GM21619 (cell line): ENCODE measurements around the gene LILRA5.
"Not testable (repeated sequence)": the region's sequence is repeated elsewhere in the genome, so short reads cannot be mapped to it uniquely, and the experiment has no call there.

Source experiments
- ATAC-seq: cut with Tn5 transposase; IDR thresholded peaks from one replicate; pipeline ENCODE4 v1.9.1; 2021; ENCODE audit not compliant: unreplicated experiment

Gene LILRA5

DNA sequence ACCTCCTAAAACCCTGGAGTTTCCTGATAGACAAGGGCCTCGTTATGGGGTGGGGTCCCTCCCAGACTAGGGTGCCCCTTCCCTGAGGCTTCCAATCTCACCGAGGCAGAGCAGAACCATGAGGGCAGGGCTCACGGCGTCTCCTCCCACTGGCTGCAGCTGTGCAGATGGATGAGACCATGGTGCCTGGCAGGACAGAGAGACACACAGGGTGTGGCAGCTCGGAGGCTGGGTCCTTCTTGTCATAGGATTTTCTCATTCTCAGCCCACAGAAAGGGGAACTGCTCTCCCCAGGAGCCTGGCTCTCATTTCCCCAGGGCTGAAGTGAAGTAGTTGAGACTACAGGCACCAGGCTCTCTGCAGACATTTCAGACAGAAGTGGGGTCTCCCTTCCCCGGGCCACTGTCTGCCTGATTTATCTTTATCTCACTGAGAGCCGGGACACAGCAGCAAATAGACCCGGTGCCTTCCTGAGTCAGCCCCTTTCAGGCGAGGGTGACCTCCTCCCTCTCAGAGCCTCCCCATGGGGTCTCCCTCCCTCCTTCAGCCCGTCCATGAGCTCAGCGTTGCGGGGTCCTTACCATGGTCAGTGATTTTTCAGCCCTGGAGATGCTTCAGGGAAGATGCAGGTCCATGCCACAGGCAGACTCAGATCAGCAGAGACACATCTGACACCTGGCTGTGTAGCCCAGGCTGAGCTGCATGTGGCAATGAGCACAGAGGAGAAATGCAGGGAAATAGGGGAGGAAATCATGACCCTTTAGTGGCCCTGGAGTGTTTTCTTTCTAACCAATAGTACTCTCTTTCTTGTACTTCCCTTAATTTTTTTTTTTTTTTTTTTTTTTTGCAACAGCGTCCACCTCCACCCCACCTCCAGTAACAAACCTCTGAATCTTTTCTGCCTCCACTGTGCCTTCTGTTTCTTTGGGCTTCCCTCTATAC lies at the start of gene LILRA5:
LILRA5 (minus strand) TSS at position 731 of the 942 bp plus-strand sequence; CDS start at position 584, 147 bp downstream.
- no peak for ATAC-seq

DNA sequence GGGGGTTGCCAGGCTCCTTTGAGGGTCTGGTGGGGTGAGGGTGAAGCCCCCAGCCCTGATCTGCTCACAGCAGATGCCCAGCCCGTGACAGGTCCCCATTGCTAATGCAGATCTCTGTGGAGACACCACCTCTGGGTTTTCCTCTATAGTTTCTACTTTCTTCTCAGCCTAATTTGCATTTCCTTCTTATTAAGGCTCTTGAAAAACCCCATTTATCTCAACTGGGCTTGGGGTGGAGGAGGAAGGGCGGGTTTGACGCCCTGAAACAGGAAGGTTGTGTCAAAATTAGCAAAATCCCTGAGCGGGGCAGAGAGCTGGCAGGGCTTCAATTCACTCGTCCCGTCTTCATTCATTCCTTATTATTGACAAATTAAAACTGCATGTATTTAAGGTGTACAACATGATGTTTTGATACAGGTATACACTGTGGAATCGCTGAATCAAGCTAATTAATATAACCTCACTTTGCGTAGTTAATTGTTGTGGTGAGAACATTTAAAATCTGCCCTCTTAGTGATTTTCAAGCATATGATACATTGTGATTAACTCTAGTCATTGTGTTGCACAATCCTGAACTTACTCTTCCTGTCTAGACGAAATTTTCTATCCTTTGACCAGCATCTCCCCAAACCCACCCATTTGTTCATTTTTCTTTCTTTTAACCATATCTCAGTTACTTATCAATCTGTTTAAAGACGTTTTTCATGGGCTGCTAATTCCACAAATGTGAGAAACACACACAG lies 48.9 kb upstream of the LILRA5 start:
- ATAC-seq = not testable (repeated sequence)

DNA sequence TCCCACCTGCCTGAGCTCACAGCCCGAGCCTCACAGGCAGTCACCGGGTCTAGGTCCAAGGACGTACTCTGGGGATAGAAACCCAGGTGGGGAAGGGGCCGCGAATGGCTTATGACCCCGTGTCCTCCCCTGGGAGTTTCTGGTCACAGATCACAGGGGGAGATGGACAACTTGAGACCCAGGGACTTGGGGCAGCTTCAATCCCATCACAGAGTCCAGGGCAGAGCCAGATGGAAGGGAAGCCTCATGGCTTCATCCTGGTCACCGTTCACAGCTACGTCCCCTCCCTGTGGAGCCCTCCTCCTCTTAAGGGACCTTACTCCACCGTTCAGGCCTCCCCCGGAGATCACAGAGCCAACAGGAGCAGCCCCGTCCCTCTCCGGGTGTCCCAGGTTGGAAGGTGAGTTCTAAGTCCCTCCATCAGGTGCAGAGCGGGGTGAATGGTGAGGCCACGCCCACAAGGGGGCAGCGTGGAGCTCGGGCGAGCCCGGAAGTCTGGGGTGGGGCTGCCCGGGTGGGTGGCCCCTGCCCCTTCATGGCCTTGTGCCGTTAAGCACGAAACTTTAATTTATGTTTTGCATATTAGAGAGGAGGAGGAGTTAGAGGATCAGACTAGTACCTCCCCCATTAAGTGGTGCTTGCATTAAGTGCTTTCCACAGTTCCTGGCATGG lies 46.3 kb upstream of the LILRA5 start:
- peak; percentile 65 for ATAC-seq

DNA sequence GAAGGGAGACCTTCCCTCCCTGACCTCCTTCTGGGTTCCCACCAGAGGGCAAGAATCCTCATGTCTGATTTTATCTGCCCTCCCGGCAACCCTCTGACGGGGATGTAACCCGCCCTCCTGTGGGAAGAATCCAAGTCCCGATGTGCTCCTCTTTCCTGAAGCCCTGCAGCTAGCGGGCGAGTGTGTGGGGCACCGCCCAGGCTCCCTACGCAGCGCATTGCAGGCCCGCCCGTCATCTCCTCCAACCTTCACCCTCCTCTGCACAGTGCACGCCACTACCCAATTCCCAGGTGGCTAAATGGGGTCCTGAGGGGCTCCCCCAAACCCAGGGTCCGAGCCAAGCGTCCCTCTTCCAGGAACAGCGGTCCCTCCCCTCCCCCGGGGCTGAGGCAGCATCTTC lies 44.4 kb upstream of the LILRA5 start:
- ATAC-seq = no peak

DNA sequence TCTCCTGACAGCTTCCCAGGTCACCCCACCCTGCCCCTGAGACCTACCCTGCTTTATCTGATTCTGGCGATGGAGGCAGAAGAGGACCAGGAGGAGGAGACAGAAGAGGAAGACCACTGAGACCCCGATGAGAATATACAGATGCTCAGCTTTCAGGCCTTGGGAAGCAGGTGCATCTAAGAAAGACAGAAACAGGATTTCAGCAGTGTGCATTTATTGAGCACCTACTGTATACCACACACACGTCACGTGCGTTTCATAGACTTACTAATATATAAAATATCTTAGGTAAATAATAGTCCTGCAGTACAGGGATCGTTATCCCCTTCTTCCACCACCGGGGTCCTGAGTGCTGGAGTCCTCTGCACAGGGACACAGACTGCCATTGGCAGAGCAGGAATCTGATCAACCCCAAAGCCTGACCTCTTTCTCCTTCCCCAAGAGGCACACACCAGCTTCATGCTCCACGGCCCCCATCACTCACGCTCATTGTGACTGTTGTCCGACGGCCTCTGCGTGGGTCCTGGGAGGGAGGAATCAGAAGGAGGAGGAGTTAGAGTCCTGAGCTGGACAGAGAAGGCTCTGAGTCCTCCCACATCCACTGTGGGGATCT lies 43.6 kb upstream of the LILRA5 start:
- ATAC-seq = no peak

DNA sequence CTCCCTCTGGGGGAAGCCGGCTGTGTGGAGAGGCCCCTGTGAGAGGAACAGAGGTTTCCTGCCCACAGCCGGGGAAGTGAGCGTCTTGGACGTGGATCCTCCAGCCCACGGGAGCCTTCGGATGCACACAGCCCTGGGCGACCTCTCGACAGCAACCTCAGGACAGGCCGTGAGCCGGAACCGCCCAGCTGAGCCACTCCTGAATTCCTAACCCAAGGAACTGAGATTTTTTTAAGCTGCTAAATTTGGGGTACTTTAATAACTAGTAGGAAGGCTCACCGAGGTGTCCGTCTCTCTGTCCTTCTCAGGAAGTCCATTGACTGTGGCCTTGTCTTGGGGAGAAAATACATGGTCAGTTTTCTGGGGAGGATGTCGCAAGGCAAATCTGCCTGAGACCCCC lies 42.7 kb upstream of the LILRA5 start:
- ATAC-seq = no peak

DNA sequence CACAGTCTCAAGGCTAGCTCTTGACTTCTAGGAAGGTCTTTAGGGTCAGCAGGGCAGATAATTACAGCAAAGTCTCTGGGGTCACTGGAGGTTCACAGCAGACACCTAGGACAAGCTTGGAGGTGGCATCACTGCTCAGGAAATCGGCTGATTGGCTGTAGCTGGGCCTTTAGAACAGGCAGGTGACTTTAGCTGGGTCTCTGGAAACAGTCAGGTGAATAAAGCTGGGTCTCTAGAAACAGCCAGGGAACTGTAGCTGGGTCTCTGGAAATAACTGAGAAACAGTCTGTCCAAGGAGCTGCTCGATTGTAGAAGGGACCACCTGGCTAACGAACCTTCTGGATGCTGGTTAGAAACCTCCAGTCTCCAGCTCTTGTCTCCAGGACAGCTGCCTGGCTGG lies 41.8 kb upstream of the LILRA5 start:
- ATAC-seq = no peak

DNA sequence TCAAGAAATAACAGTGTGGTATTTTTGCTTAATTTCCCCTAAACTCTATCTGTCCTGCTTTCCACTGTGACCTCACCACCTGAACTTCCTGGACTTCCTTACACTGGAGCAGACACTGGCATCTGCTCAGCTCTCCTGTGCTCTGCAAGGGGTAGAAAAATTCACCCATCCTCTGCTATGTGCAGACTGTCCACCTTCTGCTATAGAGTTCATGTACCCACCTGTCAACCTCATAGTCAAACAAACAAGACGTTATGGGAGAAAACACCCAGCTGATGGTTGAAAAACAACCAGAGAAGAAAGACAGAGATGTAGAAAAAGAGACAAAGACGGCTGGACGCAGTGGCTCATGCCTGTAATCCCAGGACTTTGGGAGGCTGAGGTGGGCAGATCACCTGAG lies 39.6 kb upstream of the LILRA5 start:
- no peak for ATAC-seq

DNA sequence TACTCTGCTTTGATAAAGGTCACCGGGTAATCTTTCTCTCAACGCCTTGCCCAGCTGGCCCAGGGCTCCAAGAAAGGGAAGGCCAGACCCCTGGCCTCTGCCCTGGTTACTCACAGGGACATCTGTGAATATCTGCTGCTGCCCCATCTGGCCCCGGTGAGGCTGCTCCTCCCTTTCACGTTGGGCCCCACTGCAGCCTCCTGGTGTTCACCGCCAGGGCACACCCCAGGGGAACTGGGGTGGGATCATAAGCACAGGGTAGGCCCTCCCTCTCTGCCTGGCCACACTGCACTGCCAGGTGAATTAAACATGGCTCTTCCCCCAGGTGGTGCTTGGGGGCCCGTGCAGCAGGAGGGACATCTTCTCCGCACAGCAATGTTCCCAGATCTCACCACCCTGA lies 39.1 kb upstream of the LILRA5 start:
- ATAC-seq = no peak

DNA sequence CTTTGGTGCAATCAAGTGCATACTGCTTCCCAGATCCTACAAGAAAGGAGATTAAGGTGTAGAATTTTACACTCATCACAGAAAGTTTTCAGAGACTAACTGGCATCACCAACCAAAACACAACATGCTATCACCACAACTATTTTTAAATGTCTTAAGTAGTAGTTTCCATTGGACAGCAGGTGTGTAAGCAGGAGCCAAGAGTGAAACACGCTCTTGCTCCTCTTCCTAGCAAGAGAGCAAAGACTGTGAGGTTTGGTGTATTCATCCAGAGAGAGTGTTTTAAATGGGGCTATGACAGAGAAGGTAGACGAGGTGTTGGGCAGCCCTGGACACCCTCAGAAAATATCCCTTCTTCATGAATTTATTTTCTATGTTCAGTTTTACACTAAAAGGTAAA lies 38.5 kb upstream of the LILRA5 start:
- ATAC-seq = no peak

DNA sequence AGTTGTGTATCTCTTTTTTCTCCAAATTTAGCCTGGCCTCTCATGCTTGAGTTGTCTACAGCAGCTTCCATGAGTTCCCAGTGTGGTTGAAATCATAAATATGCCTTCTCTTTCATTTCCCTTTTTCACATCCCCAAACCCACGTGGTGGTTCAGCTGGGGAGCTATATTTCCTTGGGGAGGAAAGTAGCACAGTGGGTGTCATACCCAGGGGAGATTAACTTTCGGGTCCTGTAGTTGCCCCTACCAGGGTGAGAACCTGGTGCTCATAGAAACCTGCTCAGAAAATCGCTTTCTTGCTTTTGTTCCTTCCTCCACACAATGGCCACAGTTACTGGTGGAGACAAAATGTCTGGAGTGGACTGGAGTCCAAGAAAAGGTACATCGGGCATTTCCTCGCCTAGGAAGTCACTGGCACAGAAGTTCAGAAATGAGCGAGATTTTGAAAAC lies 33.0 kb upstream of the LILRA5 start:
- no peak for ATAC-seq

DNA sequence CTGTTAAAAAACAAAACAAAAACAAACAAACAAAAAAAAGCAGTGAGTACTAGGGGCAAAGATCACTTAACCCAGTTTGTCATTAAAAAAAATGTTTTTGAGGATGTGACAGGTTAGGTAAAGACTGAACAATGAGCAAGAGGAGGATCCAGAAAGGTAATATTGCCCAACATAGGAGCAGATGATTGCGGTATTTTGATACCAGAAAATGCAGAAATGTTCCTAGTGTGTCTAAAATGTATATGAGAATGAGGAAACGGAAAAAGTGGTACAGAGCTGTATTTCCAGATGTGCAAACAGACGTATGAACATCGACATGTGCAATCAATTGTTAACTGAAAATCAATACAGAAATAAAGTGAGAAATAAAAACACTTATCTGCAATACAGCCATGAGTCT lies 30.9 kb upstream of the LILRA5 start:
- ATAC-seq = no peak

DNA sequence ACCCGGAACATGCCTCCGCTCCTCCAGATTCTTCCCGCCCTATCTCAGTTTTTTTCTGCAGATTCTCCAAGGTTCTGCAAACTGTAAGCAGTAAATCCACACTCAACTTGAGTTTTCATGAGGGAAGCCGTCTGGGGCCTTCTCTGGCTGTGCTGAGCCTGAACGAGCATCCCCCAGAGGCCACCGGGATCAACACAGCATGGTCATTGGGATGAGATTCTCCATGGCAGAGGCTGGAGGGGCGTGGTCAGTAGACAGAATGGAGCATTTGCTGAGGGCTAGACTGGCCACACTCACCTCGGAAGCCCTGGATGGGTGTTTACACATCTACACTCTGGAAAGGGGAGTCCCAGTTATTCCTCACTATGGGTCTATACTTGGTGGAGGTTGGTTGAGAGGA lies 28.3 kb upstream of the LILRA5 start:
- no peak for ATAC-seq

DNA sequence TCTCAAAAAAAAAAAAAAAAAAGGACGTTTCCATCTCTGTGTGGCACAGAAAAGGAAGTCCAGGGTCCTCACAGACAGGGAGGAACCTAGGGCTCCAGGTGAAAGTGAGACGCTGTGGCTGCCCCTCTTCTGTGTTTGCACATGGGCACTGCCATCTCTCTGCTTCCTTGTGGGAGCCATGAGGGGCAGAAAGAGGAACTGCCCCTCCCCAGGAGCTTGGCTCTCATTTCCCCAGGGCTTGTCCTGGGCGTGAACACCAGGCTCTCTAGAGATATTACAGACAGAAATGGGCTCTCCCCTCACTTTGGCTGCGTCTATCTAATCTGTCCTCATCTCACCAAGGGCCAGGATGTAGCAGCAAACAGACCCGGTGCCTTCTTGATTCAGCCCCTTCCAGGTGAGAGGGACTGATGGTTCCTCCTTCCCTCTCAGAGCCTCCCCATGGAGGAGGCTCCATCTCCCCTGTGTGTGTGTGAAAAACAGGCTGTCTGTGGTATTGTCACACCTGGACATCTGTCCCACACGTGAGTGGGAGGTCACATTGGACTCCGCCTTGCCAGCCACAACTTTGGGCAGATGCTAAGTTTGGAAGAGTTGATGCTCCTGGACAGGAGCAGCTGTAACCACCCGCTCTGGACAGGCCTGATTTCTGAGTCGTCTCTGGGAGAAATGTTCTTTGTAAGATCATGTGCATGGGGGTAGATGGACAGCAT lies 26.8 kb upstream of the LILRA5 start:
- ATAC-seq = no peak

DNA sequence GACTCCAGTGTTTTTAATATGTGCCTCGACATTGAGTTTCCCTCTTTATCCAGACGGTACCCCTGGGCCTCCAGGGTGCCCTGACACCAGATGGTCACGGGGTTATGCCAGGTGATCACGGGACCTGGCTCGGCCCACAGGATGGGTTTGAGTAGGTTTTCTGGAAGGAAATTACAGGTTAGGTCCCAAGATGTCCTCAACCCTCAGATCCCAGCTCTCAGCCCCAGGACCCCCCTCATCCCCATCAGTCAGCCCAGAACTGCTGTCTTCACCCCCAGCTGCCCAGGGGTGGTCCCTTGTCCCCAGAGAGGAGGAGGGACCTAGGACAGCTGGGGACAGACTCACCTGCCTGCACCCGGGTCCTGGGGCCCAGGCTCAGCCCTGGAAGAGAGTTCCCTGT lies 25.6 kb upstream of the LILRA5 start:
- no peak for ATAC-seq

DNA sequence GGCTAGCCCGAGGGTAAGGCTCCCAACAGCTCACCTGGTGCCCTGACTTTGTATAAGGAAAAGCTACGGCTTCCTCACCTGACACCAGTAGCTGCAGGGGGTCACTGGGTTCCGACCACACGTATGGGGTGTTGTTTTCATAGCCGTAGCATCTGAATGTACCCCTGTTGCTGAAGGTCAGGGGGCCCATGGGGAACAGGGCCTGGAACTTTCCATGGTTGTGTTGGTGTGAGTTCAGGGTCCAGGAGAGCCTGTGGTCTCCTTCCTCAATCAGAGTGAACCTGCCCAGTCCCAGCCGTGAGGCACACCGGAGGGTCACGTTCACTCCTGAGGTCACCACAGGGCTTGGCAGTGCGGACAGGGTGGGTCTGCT lies 24.9 kb upstream of the LILRA5 start:
- ATAC-seq = no peak

DNA sequence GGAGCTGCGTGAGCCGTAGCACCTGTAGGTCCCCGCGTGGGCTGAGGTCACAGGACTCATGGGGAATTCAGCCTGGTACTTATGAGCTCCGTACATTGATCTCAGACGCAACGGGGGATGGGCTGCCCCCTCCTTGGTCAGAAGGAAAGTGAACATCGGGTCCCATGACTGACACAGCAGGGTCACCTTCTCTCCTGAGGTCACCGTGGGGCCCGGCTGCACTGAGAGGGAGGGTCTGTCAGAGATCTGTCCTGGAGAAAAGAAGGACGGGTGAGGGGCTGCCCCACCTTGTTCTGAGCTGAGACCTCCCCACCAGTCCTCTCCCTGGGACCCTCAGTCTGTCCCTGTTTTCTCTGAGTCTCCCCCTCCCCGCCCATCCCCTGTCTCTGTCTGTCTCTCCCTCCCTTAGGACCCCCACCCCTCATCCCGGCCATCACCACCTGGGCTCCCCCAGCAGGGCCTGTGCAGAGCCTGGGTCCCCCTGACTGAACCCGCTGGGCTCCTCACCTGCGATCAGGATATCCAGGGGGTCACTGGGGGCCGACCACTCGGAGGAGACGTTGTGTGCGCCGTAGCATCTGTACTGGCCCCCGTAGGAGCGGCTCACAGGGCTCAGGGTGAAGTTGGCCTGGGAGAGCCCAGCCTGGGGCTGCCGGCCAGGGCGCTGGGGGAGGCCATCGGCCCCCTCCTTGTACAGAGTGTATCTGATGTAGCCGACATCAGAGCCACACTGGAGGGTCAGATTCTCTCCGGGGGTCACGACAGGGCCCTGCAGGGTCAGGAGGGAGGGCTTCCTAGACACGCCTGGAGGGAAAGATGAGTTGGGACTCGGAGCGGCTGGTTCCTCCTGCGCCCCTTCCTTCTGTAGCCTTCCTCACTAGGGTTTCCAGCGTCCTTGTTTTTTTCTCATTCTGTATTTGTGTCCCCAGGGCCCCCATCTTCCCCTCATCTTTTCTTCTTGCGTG lies 24.2 kb upstream of the LILRA5 start:
- no peak for ATAC-seq

DNA sequence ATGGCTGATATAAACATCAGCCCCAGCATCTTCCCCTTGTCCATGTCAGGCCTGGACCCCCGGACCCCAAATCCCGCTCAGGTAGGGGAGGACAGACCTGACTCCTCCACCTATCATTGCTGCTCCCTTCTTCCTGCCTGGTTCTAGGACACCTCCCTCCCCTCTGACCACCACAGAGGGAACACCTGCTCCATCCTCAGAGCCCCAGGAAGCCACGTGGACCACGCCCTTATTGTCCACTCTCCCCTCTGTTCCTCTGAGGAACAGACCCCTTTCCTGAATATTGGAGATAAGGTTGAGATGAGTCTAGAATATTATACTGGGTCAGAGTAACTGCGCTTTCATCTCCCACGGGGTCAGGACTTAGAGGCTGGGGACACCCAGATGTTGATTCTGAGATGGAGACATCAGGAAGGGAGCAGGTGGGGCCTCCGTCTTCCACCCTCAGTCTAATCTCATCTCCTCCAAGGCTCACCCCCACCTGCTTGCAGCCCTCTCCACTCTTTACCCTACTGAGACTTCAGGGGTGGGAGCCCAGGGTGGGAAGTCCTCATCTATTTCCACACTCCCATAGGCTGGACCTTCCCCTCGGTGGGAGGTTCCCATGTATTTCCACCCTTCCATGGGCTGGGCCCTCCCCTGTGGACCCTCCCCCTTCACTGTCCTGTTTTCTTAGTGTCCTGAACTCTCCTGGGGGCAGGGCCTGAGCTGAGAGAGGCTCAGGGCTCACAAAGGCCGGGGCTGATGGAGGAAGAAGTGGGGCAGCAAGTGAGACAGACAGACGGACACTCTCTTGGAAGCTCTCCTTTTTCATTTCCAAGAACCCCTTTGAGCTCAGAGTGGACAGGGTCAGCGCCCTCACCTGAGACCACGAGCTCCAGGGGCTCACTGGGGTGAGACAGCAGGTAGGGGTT lies 23.3 kb upstream of the LILRA5 start:
- ATAC-seq = no peak
